Chondrocyte (in vitro differentiated cells): ENCODE results near the gene SF3A2. TPM values are rescaled to one million over a fixed set of nuclear protein-coding genes. Genes with fewer than 3 reads are reported as not detected.

ENCODE experiments used
- DNase-seq: peaks from one replicate; pipeline ENCODE4 v3.0.0; 2021; ENCODE audit warnings: mixed read lengths, low spot score
- H3K27ac Mint-ChIP-seq: one replicate; pipeline ENCODE4 v1.8.0; 2021; ENCODE audit warnings: mild to moderate bottlenecking, moderate library complexity, mixed read lengths; ENCODE audit not compliant: unreplicated experiment
- H3K27me3 Mint-ChIP-seq: 2 replicates; pipeline ENCODE4 v1.8.0; 2021; ENCODE audit warnings: low read depth, mixed read lengths
- H3K36me3 Mint-ChIP-seq: 2 replicates; pipeline ENCODE4 v1.8.0; 2021; ENCODE audit warnings: low read depth, mixed read lengths
- H3K4me1 Mint-ChIP-seq: 2 replicates; pipeline ENCODE4 v1.8.0; 2021; ENCODE audit warnings: low read depth, mild to moderate bottlenecking, mixed read lengths
- H3K4me3 Mint-ChIP-seq: one replicate; pipeline ENCODE4 v1.8.0; 2021; ENCODE audit warnings: mild to moderate bottlenecking, moderate library complexity, mixed read lengths; ENCODE audit not compliant: unreplicated experiment
- H3K9me3 Mint-ChIP-seq: 2 replicates; pipeline ENCODE4 v1.8.0; 2021; ENCODE audit warnings: low read depth, mixed read lengths
- total RNA-seq: library from RNA; stranded (reverse); gene quantifications from 3 replicates; pipeline ENCODE4 v1.2.1, GENCODE V29; 2021
- TF ChIP-seq, protein P1 (sequence below): fragments of 200-600 bp; sonication (generic); IDR thresholded peaks from 2 replicates; pipeline ENCODE4 v1.5.0; 2021; ENCODE audit warnings: antibody characterized with exemption, mild to moderate bottlenecking, moderate library complexity

Gene SF3A2
- total RNA-seq, 1 donor from 2014 or later = 71.2 TPM

DNA sequence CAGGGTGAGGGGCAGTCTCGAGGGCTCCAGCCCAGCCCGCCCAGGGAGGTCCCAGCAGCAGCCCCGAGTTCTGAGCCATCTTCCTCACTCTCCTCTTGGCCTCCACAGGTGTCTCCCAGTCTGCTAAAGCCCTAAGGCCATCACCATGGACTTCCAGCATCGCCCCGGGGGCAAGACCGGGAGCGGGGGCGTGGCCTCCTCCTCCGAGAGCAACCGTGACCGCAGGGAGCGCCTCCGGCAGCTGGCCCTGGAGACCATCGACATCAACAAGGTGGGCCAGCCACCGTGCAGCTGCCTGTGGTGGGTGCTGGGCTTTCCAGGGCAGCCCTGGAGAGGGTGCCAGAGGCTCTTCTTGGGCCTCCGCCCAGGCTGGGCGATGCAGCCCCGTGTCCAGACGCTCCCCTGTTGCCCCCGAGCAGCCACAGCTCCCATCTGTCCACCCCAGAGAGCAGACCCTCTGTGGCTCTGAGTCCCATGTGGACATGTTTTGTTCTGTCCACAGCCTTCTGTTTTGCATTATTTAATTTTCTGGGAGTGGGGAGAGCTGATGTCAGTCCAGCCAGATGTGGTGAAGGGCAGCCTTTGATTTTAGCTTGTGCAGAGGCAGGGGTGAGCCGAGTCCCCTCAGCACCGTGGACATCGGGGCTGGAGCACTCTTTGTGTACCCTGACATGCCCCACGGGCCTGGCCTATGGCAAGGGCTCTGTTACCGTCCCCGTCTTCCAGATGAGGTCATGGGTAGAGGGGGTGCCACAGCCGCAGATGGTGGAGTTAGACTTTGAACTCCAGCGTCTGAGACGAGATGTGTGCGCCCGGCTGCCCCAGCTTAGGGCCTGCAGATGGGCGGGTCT, 6.9 kb downstream of the SF3A2 start:
- TF ChIP-seq, protein P1, sequence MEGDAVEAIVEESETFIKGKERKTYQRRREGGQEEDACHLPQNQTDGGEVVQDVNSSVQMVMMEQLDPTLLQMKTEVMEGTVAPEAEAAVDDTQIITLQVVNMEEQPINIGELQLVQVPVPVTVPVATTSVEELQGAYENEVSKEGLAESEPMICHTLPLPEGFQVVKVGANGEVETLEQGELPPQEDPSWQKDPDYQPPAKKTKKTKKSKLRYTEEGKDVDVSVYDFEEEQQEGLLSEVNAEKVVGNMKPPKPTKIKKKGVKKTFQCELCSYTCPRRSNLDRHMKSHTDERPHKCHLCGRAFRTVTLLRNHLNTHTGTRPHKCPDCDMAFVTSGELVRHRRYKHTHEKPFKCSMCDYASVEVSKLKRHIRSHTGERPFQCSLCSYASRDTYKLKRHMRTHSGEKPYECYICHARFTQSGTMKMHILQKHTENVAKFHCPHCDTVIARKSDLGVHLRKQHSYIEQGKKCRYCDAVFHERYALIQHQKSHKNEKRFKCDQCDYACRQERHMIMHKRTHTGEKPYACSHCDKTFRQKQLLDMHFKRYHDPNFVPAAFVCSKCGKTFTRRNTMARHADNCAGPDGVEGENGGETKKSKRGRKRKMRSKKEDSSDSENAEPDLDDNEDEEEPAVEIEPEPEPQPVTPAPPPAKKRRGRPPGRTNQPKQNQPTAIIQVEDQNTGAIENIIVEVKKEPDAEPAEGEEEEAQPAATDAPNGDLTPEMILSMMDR = no peak
- peaks cover 5% of the 10 kb centered on the region for H3K36me3 Mint-ChIP-seq
- DNase-seq = no peak
- no peaks in the 10 kb centered on the region for H3K27me3 Mint-ChIP-seq
- no peak overlapping the region for H3K27ac Mint-ChIP-seq
- H3K4me1 Mint-ChIP-seq = peaks cover 38% of the 10 kb centered on the region
- no peaks in the 10 kb centered on the region for H3K9me3 Mint-ChIP-seq
- no peak overlapping the region for H3K4me3 Mint-ChIP-seq

DNA sequence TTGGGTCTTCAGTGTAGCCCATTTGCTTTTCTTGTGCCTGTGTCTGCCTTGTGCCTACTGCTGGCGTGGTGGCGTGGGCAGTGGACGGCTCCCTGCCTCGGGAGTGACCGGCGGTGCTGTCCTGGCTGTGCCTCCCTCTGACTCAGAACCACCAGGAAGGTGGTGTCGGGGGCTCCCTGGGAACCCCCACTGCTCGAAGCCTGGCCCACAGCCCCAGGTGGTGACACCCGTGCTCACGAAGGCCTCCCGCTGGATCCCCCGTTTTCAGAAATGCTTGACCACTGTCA, 7.4 kb downstream of the SF3A2 start:
- H3K4me1 Mint-ChIP-seq = peaks cover 33% of the 10 kb centered on the region
- no peaks in the 10 kb centered on the region for H3K9me3 Mint-ChIP-seq
- no peaks in the 10 kb centered on the region for H3K27me3 Mint-ChIP-seq
- no peak for DNase-seq
- peaks cover 5% of the 10 kb centered on the region for H3K36me3 Mint-ChIP-seq
- no peak overlapping the region for H3K27ac Mint-ChIP-seq
- TF ChIP-seq, protein P1 = no peak
- H3K4me3 Mint-ChIP-seq = no peak overlapping the region

DNA sequence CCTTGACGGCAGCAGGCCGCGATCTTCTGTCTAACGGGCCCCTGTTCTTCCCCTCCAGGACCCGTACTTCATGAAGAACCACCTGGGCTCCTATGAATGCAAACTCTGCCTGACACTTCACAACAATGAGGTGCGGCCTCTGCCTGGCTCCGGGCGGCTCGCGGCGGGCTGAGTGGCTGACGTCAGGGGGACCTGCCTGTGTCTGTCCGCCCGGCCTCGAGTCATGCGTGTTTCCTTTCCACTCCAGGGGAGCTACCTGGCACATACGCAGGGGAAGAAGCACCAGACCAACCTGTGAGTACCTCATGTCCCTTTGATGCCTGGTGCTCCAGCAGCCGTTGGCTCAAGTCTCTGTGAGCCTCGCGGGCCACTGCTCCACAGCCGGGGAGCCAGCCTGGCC, 7.9 kb downstream of the SF3A2 start:
- no peak for DNase-seq
- Mint-ChIP-seq H3K27me3 (no peaks in the 10 kb centered on the region), H3K4me1 (peaks cover 28% of the 10 kb centered on the region), H3K27ac (no peak overlapping the region), H3K9me3 (no peaks in the 10 kb centered on the region), H3K36me3 (peaks cover 5% of the 10 kb centered on the region), H3K4me3 (no peak overlapping the region)
- TF ChIP-seq, protein P1 = no peak

DNA sequence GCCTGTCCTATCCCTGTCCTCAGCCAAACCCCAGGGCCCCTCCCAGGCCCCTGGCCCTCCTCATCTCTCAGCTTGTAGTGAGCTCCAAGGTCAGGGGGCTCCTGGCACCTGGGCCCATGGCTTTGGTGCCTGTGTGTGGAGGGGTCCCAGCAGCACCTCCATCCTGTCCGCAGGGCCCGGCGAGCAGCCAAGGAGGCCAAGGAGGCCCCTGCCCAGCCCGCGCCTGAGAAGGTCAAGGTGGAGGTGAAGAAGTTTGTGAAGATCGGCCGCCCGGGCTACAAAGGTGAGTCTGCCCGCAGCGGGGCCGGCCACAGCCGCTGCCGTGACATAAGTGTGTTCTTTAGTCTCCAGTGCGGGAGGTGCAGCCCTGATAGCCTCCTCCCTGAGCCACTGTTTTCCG, 8.6 kb downstream of the SF3A2 start:
- Mint-ChIP-seq H3K27me3 (no peaks in the 10 kb centered on the region), H3K9me3 (no peaks in the 10 kb centered on the region), H3K36me3 (peaks cover 5% of the 10 kb centered on the region), H3K4me3 (no peak overlapping the region), H3K4me1 (peaks cover 22% of the 10 kb centered on the region), H3K27ac (no peak overlapping the region)
- TF ChIP-seq, protein P1 = no peak
- no peak for DNase-seq

DNA sequence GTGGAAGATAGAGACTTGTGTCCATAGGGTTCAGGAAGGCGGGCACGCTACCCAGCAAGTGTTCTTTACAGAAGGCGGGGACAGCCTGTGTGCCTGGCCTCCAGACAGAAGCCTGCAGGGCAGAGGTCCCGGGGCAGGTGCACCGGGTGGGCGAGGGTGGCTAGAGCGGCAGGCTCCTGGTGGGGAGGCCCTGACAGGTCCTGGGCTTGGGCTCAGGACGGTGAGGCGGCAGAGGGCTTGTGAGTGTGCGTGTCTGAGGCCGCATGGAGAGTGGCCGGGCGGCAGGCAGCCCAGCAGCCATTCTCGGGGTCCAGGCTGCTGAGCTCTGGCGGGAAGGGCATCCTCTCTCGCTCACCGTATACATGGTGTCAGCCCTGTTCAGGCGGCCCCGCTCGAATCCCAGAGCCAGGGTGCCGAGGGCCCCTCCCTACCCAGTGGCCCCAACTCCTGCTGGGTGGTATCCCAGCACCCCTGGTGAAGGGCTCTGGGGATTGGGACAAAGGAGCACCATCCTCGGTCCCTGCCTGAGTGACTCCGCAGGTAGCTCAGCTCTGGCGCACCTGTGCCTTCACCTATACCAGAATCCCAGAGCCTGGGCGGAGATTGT, 9.5 kb downstream of the SF3A2 start:
- Mint-ChIP-seq H3K27me3 (no peaks in the 10 kb centered on the region), H3K27ac (no peak overlapping the region), H3K9me3 (no peaks in the 10 kb centered on the region), H3K4me1 (peaks cover 14% of the 10 kb centered on the region), H3K36me3 (peaks cover 5% of the 10 kb centered on the region), H3K4me3 (no peak overlapping the region)
- no peak for DNase-seq
- TF ChIP-seq, protein P1 = no peak
